Astrocyte (in vitro differentiated cells and primary cell): ENCODE measurements around the gene CDK14. TPM values are rescaled to one million over a fixed set of nuclear protein-coding genes. Genes with fewer than 3 reads are reported as not detected.

Experiments used
- DNase-seq: peaks from one replicate; pipeline ENCODE4 v3.0.0-alpha.2; 2010; ENCODE audit warnings: low read depth
- FAIRE-seq: peaks from 2 replicates; lab custom pipeline; 2011; peaks lifted over from hg19 to GRCh38; lab: Jason Lieb, UNC
- H2AFZ ChIP-seq: 2 replicates; pipeline ENCODE4 v1.6.0; 2012; ENCODE audit warnings: low read depth, low read length, inconsistent platforms
- H3K27ac ChIP-seq: 2 replicates; pipeline ENCODE4 v1.5.1; 2011; ENCODE audit warnings: low read depth, low read length, inconsistent platforms
- H3K27me3 ChIP-seq: 2 replicates; pipeline ENCODE4 v1.6.0; 2011; ENCODE audit warnings: low read length, inconsistent platforms; ENCODE audit not compliant: insufficient read depth
- H3K36me3 ChIP-seq: 2 replicates; pipeline ENCODE4 v1.5.1; 2011; ENCODE audit warnings: low read length, inconsistent platforms; ENCODE audit not compliant: insufficient read depth
- H3K4me1 ChIP-seq: 2 replicates; pipeline ENCODE4 v1.5.1; 2011; ENCODE audit warnings: low read length, inconsistent platforms; ENCODE audit not compliant: insufficient read depth
- H3K4me2 ChIP-seq: 2 replicates; pipeline ENCODE4 v1.6.0; 2012; ENCODE audit warnings: low read length, inconsistent platforms
- H3K4me3 ChIP-seq: 2 replicates; pipeline ENCODE4 v1.5.1; 2011; ENCODE audit warnings: low read depth, mild to moderate bottlenecking, low read length, inconsistent platforms; ENCODE audit not compliant: insufficient read depth
- H3K79me2 ChIP-seq: 2 replicates; pipeline ENCODE4 v1.6.0; 2012; ENCODE audit warnings: mild to moderate bottlenecking, low read length, inconsistent platforms; ENCODE audit not compliant: insufficient read depth
- H3K9ac ChIP-seq: 2 replicates; pipeline ENCODE4 v1.6.0; 2012; ENCODE audit warnings: mild to moderate bottlenecking, low read length, inconsistent platforms
- H3K9me3 ChIP-seq: 2 replicates; pipeline ENCODE4 v1.5.1; 2012; ENCODE audit warnings: low read depth, mild to moderate bottlenecking, low read length, inconsistent platforms; ENCODE audit not compliant: insufficient read depth
- H4K20me1 ChIP-seq: 2 replicates; pipeline ENCODE4 v1.6.0; 2012; ENCODE audit warnings: low read length, inconsistent platforms; ENCODE audit not compliant: insufficient read depth
- H3K27ac Mint-ChIP-seq: one replicate; pipeline ENCODE4 v1.8.0; 2021; ENCODE audit warnings: mild to moderate bottlenecking, mixed read lengths; ENCODE audit not compliant: unreplicated experiment
- H3K27me3 Mint-ChIP-seq: one replicate; pipeline ENCODE4 v1.8.0; 2021; ENCODE audit warnings: low read depth, mixed read lengths; ENCODE audit not compliant: unreplicated experiment
- H3K36me3 Mint-ChIP-seq: one replicate; pipeline ENCODE4 v1.8.0; 2021; ENCODE audit warnings: low read depth, mixed read lengths; ENCODE audit not compliant: unreplicated experiment
- H3K4me1 Mint-ChIP-seq: one replicate; pipeline ENCODE4 v1.8.0; 2021; ENCODE audit warnings: low read depth, mixed read lengths; ENCODE audit not compliant: unreplicated experiment
- H3K4me3 Mint-ChIP-seq: one replicate; pipeline ENCODE4 v1.8.0; 2021; ENCODE audit warnings: mild to moderate bottlenecking, moderate library complexity, mixed read lengths; ENCODE audit not compliant: unreplicated experiment
- H3K9me3 Mint-ChIP-seq: one replicate; pipeline ENCODE4 v1.8.0; 2021; ENCODE audit warnings: mild to moderate bottlenecking, mixed read lengths; ENCODE audit not compliant: unreplicated experiment
- CTCF ChIP-seq: IDR thresholded peaks from 2 replicates; pipeline ENCODE4 v1.5.1; 2011; ENCODE audit warnings: low read depth, mild to moderate bottlenecking, inconsistent platforms, low read length, moderate library complexity; ENCODE audit not compliant: insufficient read depth
- EZH2 ChIP-seq: IDR thresholded peaks from 2 replicates; pipeline ENCODE4 v1.6.1; 2012; ENCODE audit warnings: mild to moderate bottlenecking, low read length, inconsistent platforms; ENCODE audit not compliant: insufficient read depth
- total RNA-seq: library from RNA; stranded (reverse); gene quantifications from 2 replicates; pipeline ENCODE4 v1.2.1, GENCODE V29; 2021

The CDK14 gene
- total RNA-seq, 1 donor from 2014 or later = 30.2 TPM

- Mint-ChIP-seq H3K36me3 (peaks cover 3% of the 10 kb centered on the region), H3K27me3 (no peaks in the 10 kb centered on the region), H3K9me3 (no peaks in the 10 kb centered on the region), H3K27ac (no peak overlapping the region), H3K4me3 (no peak overlapping the region), H3K4me1 (peaks cover 3% of the 10 kb centered on the region)
- Histone ChIP-seq H3K4me2 (no peak overlapping the region), H3K9me3 (no peaks in the 10 kb centered on the region), H3K79me2 (peaks cover 12% of the 10 kb centered on the region), H2AFZ (no peak overlapping the region), H3K27ac (no peak overlapping the region), H3K9ac (no peak overlapping the region), H3K4me3 (no peak overlapping the region), H3K36me3 (no peaks in the 10 kb centered on the region), H3K4me1 (no peaks in the 10 kb centered on the region), H4K20me1 (peaks cover 8% of the 10 kb centered on the region), H3K27me3 (no peaks in the 10 kb centered on the region)
- TF ChIP-seq CTCF (no peak), EZH2 (no peak)
- DNase-seq (no peak), FAIRE-seq (no peak)
These were observed 260.4 kb downstream of the CDK14 start for GRCh38 chr7:90856351-90857070.

- no peak overlapping the region for H3K4me2 ChIP-seq
- H3K4me3 Mint-ChIP-seq = no peak overlapping the region
- H3K4me3 ChIP-seq = no peak overlapping the region
- H3K9ac ChIP-seq = no peak overlapping the region
- no peak for DNase-seq
- peaks cover 8% of the 10 kb centered on the region for H4K20me1 ChIP-seq
- no peaks in the 10 kb centered on the region for H3K27me3 ChIP-seq
- H3K79me2 ChIP-seq = peaks cover 12% of the 10 kb centered on the region
- no peak overlapping the region for H3K27ac ChIP-seq
- no peak for FAIRE-seq
- H3K9me3 ChIP-seq = no peaks in the 10 kb centered on the region
- H3K27ac Mint-ChIP-seq = no peak overlapping the region
- H3K27me3 Mint-ChIP-seq = no peaks in the 10 kb centered on the region
- H2AFZ ChIP-seq = no peak overlapping the region
- no peaks in the 10 kb centered on the region for H3K9me3 Mint-ChIP-seq
- H3K4me1 Mint-ChIP-seq = peaks cover 3% of the 10 kb centered on the region
- H3K36me3 ChIP-seq = no peaks in the 10 kb centered on the region
- peaks cover 3% of the 10 kb centered on the region for H3K36me3 Mint-ChIP-seq
- no peaks in the 10 kb centered on the region for H3K4me1 ChIP-seq
- TF ChIP-seq EZH2 = no peak
- TF ChIP-seq CTCF = no peak
These were observed 261.5 kb downstream of the CDK14 start for GRCh38 chr7:90857603-90858002.

GRCh38 chr7:90858546-90858945 is 262.4 kb downstream of the CDK14 start:
- Mint-ChIP-seq H3K9me3 (no peaks in the 10 kb centered on the region), H3K36me3 (no peaks in the 10 kb centered on the region), H3K27ac (no peak overlapping the region), H3K4me3 (no peak overlapping the region), H3K27me3 (no peaks in the 10 kb centered on the region), H3K4me1 (peaks cover 3% of the 10 kb centered on the region)
- H3K9ac ChIP-seq = no peak overlapping the region
- no peaks in the 10 kb centered on the region for H3K4me1 ChIP-seq
- H3K9me3 ChIP-seq = no peaks in the 10 kb centered on the region
- H3K4me2 ChIP-seq = no peak overlapping the region
- FAIRE-seq (no peak), DNase-seq (no peak)
- no peak for TF ChIP-seq CTCF
- TF ChIP-seq EZH2 = no peak
- H3K4me3 ChIP-seq = no peak overlapping the region
- H4K20me1 ChIP-seq = peaks cover 8% of the 10 kb centered on the region
- H3K27ac ChIP-seq = no peak overlapping the region
- no peak overlapping the region for H2AFZ ChIP-seq
- H3K27me3 ChIP-seq = no peaks in the 10 kb centered on the region
- no peaks in the 10 kb centered on the region for H3K36me3 ChIP-seq
- H3K79me2 ChIP-seq = peaks cover 8% of the 10 kb centered on the region
